ENCODE results near the gene ALDOA.
A peak's percentile ranks its signal among the peaks of the same experiment; 100 is the strongest.

The ALDOA gene

DNA sequence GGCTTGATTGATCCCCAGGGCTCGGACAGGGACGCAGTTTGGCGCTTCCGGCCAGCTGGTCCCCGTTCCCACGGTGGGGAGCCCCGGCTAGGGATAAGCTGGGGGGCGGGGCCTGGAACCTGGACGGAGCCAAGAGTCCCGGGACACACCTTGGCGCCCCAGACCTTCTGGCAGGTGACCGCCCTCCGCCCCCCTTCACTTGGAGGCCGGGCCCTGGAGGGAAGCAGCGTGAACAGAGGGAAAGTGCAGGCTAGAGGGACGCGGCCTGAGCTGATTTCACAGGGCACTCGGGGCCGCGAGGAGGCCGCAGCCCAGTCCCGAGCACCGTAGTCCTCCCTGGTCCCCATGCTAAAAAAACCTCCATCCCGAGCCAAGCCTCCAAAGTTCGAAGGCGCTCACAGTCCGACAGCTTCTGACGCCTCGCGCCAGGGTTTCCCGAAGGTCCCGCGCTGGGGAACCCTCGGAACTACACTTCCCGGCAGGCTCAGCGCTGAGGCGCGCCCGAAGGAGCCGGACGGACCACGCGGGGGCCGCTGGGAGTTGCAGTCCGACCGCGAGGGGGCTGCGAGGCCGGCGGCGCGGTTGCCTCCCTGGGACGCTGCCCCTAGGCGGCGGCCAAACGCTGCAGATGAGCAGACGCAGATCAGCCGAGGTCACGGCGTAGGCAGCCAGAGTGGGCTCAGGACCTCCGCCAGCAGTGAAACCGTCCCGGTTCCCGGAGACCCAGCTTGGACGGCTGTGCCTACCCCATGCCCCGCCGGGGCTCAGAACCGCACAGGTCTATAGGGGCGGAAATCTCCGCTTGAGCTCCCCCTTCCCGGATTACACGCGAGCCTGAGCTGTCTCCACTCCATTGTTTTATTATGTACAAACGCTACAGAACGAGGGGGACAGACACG is 26.2 kb downstream of the ALDOA start, which contains the start of gene TBX6:
TBX6 (minus strand) TSS at position 451 of the 899 bp plus-strand sequence. CDS start 731 bp downstream, outside the sequence.
- peak within 1 kb of the TSS; percentile 54 for H3K4me3 ChIP-seq (ENCODE audit: low read depth, low read length)
- TF ChIP-seq, protein P1, sequence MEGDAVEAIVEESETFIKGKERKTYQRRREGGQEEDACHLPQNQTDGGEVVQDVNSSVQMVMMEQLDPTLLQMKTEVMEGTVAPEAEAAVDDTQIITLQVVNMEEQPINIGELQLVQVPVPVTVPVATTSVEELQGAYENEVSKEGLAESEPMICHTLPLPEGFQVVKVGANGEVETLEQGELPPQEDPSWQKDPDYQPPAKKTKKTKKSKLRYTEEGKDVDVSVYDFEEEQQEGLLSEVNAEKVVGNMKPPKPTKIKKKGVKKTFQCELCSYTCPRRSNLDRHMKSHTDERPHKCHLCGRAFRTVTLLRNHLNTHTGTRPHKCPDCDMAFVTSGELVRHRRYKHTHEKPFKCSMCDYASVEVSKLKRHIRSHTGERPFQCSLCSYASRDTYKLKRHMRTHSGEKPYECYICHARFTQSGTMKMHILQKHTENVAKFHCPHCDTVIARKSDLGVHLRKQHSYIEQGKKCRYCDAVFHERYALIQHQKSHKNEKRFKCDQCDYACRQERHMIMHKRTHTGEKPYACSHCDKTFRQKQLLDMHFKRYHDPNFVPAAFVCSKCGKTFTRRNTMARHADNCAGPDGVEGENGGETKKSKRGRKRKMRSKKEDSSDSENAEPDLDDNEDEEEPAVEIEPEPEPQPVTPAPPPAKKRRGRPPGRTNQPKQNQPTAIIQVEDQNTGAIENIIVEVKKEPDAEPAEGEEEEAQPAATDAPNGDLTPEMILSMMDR (IDR thresholded peaks at IDR 0.05; ENCODE audit: borderline replicate concordance, insufficient read depth, low read depth, low read length) = peak; percentile 91

DNA sequence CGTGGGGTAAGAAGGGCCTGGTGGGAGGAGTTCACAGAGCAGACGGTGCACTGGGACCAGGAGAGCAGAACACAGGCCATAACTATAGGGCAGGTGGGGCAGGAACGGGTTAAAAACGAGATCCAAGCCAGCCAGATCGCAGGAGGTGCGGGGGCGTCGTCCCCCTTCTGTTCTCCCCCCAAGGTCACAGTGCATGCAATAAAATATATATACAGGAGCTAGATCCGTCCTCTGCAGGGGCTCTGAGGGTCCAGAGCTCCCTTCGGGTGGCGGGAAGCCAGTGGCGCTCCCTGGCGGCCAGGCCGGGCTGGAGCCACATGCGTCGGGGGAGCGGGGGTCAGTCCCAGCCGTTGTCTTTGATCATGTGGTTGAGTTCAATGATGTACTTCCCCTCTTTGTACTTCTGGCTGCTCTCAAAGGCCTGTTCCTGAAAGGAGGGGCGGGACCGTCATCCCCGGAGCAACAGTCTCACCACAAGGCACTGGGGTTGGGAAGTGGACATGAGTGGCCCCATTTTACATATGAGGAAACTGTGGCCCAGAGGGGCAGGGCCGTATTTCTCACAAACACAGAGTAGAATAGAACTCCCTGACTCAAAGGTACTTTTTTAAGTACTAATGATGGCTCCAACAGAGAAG is 26.9 kb downstream of the ALDOA start:
- peak overlapping the region; percentile 54 for H3K4me3 ChIP-seq (ENCODE audit: low read depth, low read length)
- TF ChIP-seq, protein P1 (IDR thresholded peaks at IDR 0.05; ENCODE audit: borderline replicate concordance, insufficient read depth, low read depth, low read length) = peak; percentile 92

DNA sequence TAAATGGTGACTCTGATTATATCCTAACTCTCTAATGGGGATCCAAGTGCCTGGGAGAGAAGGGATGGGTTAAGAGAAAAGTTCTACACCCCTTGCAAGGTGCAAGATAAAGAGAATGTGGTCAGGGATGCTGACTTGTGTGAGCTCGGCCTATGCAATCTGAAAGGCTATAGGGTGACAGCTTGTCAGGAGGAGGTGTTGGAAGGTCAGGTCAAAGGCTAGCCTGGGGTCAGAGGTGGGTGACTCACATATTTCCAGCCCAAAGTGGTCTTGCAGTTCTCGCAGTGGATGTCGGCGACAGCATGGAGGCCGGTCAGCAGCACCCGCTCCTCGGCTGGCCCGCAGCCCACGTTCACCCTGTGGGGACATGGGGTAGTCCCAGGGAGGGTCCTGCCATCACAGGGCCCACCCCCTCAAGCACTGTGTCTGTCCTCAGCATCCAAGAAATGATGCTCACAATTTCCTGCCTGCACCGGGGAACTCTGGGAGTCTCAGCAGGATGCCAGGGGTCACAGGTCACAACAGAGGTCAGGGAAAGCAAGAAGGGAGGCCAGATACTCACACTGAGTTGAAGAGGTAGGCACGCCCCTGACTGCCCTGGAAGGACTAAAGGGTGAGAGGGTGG is 29.1 kb downstream of the ALDOA start:
- TF ChIP-seq, protein P1 (IDR thresholded peaks at IDR 0.05; ENCODE audit: borderline replicate concordance, insufficient read depth, low read depth, low read length) = no peak
- peak overlapping the region; percentile 35 for H3K4me3 ChIP-seq (ENCODE audit: low read depth, low read length)

DNA sequence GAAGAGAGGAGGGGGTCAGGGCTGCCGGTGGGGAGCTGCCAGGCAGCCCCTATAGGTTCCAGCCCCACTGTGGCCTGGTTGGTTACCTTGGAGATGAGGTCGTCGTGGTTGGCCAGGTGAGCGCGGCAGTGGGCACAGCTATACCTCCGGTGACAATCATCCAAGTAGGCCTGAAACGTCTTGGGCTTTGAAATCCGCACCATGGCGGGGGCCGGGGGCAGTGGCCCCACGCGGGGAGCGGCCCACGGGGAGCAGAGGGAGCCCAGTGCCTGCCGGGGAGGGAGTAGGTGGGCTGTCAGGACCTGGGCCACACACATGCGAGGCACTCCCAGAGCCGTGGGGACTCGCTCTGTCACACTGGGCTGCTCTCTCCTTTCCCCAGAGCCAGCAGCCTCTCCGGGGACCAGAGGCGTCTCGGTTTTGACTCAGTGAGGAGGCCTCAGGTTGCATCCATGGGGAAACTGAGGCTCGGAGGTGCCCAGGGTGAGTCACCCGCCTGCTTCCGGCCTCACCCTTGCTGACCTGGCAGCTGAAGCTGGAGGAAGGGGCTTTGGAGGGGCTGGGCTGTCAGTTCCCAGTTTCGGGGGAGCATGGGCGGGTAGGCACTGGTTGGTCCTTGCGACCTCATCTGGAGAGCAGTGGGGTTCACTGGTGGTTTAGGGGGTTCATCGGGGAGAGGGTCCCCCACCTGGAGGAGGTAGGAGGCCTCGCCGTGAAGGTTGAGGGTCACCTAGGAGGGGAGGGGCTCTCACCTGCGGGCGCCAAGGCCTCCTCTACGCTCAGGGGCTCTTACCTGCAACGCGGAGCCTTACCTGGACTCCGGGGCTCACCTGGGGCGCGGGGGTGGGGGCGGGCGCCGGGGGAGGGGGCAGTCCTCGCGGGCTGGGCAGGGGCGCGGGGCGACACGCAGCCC is 29.9 kb downstream of the ALDOA start:
- H3K4me3 ChIP-seq (ENCODE audit: low read depth, low read length) = peak overlapping the region; percentile 35
- TF ChIP-seq, protein P1 (IDR thresholded peaks at IDR 0.05; ENCODE audit: borderline replicate concordance, insufficient read depth, low read depth, low read length) = no peak

DNA sequence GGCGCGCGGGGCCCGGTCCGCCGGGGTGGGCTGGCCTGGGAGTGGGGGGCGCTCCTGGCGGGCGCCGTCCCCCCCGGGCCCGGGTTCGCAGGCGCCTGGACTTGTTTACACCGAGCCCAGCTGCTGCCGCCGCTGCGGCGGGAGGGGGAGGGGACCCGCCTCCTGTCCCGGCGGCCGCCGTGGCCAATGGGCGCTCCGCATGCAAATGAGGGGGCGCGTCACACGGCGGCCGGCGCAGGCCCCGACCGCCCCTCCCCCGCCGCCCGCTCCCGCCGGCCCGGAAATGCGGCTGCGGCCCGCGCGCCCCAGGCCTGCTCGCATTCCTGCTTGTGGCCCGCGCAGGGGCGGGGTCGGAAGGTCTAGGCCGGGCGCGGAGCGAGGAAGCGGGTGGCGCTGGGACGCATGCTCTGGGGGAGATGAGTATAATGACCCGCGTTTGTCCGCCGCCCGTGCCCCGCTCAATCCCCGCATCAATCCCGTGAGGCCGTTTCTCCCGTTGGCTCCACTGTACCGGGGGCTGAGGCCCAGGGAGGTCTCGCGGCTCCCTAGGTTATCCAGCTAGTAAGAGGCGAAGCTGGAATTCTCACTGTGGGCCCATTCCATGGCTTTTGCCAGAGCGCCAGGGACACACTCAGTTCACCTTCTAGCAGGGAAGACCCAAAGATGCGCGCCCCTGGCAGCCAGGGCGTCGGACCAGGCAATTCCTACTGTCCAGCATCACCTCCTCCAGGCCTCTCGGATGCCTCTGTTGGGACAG is 30.7 kb downstream of the ALDOA start, which contains the start of gene YPEL3:
YPEL3 (minus strand) TSS at position 109 of the 757 bp plus-strand sequence. CDS start 731 bp downstream, outside the sequence.
- TF ChIP-seq, protein P1 (IDR thresholded peaks at IDR 0.05; ENCODE audit: borderline replicate concordance, insufficient read depth, low read depth, low read length) = no peak
- peak within 1 kb of the TSS; percentile 35 for H3K4me3 ChIP-seq (ENCODE audit: low read depth, low read length)
